AG20443 (cell line): ENCODE results near the gene TINAG.
"Not testable (repeated sequence)": the region's sequence is repeated elsewhere in the genome, so short reads cannot be mapped to it uniquely, and the experiment has no call there.

Experiments
- DNase-seq: peaks from one replicate; pipeline ENCODE4 v3.0.0; 2012; ENCODE audit warnings: low spot score, mixed read lengths

TINAG gene

DNA sequence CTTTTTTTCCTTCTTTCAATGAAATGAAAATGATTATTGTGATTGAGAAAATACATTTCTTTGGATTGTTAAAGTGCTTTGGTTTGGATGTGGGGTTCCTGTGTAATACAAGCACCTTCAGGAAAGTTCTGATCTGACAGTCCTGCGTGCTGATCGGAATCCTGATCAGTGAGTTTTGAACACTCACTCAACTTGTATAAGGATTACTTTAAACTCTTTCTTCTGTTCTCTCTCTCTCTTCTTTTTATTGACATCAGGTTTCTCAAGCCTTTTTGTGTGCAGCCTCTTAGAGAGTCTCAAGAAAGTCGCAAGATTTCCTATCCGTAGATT is 710 bp downstream of the TINAG start:
- DNase-seq = no peak

DNA sequence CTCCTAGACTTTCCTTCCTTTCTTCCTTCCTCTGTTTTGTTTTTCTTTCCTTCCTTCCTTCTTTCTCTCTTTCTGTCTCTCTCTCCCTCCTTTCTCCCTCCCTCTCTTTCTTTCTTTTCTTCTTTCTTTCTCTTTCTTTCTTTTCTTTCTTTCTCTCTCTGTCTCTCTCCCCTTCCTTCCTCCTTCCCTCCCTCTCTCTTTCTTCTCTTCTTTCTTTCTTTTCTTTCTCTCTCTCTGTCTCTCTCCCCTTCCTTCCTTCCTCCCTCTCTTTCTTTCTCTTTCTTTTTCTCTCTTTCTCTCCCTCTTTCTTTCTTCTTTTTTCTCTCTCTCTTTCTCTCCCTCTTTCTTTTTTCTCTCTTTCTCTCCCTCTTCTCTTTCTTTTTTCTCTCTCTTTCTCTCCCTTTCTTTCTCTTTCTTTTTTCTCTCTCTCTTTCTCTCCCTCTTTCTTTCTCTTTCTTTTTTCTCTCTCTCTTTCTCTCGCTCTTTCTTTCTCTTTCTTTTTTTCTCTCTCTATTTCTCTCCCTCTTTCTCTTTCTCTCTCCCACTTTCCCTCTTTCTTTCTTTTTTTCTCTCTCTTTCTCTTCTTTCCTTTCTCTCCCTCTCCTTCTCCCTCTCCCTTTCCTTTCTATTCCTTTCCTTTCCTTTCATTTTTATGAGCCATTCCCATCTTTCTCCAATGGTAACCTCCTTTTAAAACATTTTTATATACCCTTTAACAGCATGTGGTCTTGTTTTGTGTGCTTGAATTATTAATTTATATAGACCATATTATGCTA is 2.3 kb downstream of the TINAG start:
- DNase-seq = no peak

DNA sequence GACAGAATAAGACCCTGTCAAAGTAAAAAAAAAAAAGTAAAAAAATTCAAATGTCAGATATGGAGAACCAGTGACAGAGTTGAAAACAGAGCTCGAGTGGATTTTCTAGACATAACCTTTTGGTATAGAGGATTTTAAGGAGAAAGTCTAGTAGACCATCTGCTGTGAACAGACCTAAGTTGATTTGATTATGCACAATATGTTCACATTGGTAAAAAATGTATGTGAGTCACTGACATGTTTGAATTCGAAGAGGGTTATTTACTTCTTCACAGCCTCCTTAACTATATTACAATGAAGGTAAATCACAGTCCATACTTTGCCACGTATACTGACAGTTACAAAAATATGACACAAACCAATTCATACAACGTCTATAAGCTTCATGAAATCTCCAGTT is 7.4 kb downstream of the TINAG start:
- DNase-seq = no peak

DNA sequence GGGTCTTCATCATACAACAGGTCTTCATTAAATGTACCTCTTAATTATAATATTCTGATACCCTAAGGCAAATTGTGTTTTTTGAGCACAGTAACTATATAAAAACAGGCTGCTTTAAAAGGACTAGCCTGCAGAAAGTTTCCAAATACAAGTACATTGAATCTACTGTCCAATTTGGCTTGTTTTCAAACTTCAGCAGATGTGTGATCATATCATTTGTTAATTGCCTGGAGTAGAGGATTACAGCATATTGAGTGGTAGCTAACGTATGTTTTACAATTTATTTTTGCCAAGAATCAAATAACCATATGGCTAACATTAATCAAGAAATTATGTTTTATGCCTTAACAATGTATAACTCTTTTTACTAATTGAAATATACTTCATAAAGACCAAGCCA is 12.6 kb downstream of the TINAG start:
- no peak for DNase-seq

DNA sequence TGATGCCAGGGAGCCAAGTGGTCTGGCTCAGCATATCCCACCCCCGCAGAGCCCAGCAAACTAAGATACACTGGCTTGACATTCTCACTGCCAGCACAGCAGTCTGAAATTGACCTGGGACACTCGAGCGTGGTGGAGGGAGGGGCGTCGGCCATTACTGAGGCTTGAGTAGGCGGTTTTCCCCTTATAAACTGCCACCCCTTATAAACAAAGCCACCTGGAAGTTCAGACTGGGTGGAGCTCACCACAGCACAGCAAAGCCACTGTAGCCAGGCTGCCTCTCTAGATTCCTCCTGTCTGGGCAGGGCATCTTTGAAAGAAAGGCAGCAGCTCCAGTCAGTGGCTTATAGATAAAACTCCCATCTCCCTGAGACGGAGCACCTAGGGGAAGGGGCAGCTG is 19.4 kb downstream of the TINAG start:
- DNase-seq = no peak

DNA sequence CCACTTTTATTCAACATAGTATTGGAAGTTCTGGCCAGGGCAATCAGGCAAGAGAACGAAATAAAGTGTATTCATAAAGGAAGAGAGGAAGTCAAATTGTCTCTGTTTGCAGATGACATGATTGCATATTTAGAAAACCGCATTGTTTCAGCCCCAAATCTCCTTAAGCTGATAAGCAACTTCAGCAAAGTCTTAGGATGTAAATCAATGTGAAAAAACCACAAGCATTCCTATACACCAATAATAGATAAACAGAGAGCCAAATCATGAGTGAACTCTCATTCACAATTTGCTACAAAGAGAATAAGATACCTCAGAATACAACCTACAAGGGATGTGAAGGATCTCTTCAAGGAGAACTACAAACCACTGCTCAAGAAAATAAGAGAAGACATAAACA is 23.3 kb downstream of the TINAG start:
- not testable (repeated sequence) for DNase-seq

DNA sequence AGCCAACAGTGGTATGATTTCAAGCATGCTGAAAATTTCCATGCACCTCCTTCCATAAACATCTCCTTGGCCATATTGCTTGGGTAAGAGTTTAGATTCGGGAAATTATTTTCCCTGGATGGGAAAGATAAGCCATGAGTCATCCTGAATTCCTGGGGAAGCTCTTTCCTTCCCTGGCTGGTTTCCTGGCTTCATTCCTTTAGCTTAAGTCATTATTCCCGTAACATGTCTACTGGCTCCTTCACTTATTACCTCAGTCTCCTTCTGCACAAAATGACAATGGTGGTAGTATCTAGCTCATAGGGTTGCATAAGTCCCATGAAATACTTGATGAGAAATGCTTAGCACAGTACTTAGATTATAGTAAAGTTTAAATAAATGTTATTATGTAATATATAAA is 27.6 kb downstream of the TINAG start:
- DNase-seq = peak; percentile 83

DNA sequence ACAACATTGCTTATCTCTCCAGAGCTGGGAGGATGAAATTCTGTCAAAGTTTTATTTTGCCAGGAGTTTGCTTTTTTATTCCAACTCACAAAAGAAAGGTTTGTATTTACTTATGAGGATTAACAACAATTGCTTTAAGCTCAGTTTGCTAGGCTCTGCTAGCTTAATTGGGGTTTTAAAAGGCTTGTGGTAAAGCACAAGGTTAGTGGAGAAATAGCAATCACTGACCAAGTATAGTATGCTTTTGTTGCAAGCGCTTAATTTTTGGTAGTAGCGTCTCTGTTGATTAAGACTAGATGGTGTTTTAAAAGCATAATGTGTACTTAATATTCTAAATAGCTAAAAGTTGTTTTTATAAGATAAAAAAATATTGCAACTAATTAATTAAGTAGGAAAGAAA is 45.7 kb downstream of the TINAG start:
- DNase-seq = no peak

DNA sequence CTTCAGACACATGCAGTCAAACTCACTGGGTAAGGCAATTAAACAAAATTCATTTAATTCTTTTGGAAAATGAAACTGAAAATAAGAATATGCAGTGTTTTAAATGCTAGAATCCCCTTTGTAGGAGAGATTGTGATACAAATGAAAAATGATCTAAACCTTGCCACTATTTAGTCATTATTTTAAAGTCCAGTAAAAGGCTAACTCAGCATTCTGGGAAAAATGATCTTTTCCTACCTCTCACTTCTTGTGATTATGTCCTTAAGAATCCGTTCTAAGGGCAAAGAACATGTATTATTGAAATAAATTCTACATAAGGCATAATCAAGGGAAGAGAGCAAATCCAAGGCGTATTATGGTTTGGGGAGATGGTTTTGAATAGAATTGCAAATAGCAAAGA is 46.4 kb downstream of the TINAG start:
- no peak for DNase-seq

DNA sequence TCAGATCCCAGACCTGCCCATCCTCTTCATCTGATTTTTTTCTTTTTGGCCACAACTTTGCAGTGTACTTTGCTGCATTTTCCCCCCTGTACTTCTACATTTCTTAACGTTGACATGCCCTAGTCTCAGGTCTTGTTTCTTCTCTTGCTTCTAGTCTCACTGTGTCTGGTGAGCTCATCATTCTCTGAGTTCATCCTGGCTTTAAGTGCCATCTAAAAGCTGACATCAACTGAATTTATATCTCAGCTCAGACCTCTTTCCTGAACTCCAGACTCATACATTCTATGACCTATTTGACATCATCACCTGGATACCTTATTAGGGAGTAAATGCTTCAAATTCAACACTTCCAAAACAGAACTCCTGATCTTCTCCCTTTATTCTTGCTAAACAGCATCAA is 48.9 kb downstream of the TINAG start:
- DNase-seq = no peak

DNA sequence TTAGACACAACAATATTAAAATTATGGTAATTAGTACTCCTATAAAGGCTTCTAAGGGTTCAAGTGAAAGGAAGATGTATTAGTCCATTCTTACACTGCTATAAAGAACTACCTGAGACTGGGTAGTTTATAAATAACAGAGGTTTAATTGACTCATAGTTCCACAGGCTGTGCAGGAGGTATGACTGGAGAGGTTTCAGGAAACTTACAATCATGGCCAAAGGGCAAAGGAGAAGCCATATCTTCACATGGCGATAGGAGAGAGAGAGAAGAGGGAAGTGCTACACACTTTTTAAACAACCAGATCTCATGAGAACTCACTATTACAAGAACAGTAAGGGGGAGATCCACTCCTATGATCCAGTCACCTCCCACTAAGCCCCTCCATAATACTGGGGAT is 52.9 kb downstream of the TINAG start:
- DNase-seq = no peak

DNA sequence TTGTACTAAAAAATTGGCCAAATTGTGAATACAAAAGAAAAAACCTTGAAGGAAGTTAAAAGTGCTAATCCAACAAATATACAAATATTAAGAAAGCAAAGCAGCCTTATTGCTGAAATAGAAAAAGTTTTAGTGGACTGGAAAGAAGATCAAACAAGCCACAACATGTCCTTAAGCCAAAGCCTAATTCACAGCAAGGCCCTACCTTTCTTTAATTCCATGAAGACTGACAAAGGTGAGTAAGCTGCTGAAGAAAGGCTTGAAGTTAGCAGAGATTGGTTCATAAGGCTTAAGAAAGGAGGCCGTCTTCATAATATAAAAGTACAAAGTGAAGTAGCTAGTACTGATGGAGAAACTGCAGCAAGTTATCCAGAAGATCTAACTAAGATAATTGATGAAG is 53.5 kb downstream of the TINAG start:
- no peak for DNase-seq

DNA sequence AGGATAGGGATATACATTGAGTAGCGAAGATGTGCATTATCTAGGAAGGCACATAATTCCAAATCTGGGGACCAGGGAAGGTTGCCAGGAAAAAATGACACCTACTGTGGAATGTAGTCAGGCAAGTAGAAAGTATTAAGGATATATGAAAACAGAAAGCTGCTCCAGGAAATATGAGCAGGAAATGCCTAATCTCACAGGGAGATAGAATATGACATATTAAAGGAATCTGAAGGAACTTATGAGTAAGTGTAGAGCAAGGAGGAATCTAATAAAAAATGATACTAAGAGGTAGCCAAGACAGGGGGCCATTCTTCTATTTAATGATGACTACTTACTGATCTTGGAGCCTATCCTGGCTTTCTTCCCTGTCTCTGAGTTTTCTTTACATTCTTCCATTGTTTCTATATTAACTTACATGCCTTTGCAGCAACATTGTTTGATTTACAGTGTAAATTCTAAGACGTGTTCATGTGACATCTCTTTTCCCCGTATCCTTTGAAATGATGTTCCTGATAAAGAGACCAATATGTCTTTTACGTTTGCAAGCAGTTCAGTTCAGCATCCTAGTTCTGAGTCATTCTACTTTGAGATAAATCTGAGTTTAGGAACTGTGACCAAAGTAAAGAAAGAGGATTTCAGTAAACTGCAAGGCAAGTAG is 58.6 kb downstream of the TINAG start:
- no peak for DNase-seq

DNA sequence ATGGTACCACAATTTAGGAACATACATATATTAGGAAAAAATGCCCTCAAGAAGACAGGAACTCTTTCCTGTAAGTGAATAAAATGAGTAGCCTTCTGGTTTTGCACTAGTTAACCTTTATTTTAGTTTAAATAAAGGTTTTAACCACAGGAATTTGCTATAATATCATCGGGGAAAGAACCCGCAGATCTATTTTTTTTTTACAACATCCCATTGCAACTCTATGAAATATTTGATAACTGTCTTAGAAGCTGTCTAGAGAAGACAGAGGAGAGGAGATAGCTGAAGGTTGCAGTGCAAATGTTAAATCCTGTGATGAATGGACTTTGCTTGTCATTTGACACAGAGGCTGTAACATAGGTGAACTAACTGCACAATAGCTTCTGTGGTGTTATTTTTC is 69.5 kb downstream of the TINAG start:
- DNase-seq = no peak

DNA sequence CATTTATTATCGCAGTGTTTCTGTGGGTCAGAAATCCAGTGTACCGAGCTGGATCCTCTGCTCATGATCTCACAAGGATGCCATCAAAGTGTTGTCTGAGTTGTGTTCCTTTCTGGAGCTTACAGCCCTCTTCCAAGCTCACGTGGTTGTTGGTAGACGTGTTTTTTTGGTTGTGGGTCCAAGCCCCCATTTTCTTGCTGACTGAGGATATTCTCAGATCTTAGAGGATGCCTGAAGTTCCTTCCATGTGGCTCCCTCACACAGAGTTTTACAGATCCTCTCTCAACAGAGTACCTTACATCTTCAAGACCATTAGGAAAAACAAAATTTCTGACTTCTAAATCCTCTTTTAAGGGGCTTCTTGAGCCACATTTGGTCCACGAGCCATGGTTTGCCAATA is 78.1 kb downstream of the TINAG start:
- no peak for DNase-seq

DNA sequence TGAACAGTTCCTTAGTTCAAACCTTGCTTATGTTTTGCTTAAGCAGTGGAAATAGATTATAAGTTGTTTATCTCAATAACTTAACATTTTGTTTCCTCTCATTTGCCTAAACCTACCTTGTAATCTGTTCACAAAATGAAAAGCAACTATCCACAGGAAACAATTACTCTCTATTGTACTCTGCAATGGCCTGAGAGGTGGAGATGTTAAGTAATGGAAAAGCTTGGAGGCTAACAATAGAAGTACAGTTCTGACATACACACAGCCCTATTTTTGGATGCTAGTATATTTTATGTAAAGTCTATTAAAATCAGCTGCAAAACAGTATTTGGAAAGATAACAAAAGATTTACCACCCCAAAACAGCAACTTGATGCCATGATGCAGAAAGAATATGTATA is 82.1 kb downstream of the TINAG start:
- no peak for DNase-seq

DNA sequence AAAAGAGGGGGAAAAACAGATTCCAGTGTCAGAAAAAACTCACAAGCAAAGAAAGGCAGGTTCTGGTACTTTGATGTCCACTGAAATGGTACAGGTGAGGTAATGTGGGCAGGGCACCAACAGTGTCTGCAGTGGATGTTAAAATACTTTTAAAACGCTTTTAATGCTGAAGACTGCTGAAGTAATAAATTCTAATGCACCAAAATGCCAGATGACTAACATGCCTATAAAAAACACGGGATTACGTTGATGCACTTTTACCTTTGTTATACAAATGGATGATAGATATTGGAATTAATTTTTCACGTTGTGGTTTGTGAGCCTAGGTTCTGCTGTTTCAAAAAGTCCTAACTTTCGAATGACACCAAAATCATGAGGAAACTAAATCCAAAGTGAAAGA is 83.3 kb downstream of the TINAG start:
- DNase-seq = no peak

DNA sequence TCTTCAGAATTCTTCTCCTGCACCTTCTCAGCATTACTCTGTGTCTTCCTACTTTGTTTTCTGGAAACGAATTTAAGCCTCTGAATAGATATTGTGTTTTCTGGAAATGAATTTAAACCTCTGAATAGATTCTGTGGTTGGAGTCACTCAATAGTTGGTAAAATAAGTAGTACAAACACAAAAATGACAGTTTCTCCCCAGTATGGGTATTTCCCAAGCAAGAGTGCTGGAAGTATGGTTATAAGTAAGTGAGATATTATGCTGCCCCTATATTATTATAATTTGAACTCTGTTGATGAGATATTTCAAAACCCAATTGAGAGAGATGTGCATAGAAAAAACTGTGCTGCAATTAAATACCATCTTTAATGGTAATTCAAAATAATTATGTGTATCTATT is 94.9 kb downstream of the TINAG start:
- DNase-seq = no peak

DNA sequence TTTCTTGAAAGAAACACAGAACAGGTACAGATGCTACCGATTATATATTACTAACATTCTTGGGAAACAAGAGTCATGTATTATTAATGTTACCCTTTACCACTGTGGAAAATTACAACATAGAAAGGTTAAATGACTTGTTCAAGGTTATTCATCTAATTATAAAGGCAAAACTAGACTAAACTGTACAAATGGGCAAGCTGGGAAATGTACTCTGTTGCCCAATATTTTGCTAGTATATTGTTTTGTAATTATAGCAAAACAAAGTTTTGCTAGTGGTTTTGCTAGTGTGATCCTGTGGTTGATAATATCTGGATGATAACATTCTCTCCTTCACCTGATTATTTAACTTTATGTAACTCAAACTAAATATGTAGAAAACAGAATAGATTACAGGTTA is 96.5 kb downstream of the TINAG start:
- DNase-seq = no peak

DNA sequence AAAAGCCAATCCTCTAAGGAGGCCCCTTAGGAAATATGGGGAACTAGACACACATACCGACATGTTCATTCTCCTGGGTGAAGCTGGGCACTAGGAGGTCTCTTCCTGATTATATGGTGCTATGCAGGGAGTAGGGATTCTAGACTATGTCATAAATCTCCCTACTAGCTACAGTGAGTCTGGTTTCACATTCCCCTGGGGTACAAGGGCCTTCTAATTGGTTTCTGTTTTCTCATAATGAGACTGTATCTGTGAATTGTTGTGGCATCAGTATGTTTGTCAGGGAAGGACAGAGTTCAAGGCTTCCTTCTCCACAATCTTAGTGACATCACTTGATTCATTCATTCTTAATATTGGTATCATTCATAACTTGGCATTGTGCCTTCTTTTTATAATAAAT is 103.5 kb downstream of the TINAG start:
- no peak for DNase-seq

DNA sequence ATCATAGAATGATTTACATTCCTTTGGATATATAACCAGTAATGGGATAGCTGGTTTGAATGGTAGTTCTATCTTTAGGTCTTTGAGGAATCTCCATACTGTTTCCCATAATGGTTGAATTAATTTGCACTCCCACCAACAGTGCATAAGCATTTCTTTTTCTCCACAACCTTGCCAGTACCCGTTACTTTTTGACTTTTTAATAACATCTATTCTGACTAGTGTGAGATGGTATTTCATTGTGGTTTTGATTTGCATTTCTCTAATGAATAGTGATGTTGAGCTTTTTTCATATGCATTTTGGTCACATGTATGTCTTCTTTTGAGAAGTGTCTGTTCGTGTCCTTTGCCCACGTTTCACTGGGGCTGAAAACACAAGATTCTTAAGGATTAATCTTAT is 107.3 kb downstream of the TINAG start:
- no peak for DNase-seq

DNA sequence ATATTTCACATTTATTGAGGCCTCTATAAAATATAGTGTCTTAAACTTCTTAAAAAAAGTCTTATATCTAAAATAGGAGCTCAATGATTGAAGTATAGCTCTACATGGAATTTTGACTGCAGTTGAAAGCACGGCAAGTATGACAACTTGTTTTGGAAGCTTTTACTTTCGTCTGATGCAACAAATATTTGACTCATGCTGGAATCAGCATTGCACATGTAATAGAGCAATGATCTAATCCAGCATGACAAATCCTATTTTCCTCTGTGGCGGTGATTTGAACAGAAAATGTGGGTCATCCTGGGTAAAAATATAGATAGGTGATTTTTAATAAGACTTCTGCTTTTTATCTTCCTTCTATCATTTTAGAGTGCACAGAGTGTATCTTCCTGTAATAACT is 111.6 kb downstream of the TINAG start:
- peak; percentile 67 for DNase-seq

DNA sequence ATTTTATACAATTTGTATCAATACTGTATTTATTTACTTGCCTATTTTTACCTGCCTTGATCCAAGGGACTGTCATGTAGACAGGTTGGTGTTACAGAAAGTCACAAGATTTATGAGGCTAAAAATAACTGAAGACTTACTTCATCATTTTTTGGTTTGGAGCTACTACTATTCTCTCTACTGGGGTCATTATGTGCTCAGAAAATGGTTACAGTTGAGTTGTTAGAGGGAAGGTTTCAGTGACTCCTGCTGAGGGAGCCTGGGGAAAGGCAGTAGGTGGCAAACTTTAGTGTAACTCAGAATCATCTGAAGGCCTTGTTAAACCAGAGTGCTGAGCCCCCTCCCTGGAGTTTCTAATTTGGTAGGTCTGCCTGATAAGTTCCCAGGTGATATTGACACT is 118.8 kb downstream of the TINAG start:
- DNase-seq = no peak

DNA sequence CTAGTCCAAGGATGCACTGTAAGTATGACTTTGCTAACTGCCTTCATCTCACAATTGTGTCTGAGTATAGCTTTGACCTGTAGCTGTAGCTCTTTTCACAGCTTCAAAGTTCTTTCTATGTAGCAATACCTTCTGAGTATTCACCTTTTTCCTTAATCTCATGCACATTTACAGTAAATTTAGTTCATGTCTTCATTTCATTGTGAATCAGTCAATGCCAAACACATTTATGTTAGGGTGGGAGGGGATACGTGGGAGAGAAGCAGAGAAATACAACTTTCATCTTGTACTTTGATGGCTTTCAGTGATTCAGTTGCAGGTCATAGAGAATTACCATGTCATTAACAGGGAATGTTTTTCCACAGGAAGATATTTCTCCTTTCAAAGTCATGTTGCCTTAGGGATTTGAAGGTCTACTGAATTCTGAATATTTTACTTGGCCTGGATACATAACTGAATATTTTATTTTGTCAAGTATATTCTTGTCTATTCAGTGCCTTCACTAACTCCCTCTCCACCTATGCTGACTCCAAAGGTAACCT is 119.2 kb downstream of the TINAG start:
- DNase-seq = no peak
